Activated CD4-positive, alpha-beta T cell treated with anti-CD3 and anti-CD28 coated beads for 24 hours (primary cell): ENCODE data around the gene MAP2K5.

Experiments
- DNase-seq, 2 donors: peaks; one replicate each; pipeline ENCODE4 v3.0.0-alpha.2; 2020; ENCODE audit warnings: low read depth in 2 of 2

Gene MAP2K5

DNA sequence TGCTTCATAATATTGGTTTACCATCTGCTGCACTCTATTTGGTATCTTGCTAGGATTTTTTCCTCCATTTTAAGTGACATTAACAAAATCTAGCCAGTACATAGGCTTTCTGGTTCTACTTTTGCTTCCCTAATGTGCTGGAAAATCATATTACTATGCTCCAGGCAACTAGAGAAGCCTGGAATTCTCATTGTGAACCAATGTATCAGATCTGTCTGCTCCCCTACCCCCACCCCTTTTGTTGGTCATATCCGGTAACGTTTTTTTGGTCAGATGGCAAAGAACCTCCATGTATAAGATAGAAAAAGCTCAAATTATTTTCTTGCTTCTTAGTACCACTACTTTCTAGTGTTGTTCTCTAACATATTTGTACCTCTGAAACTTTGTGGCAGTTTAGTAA, 17.1 kb downstream of the MAP2K5 start:
- DNase-seq: no peak

DNA sequence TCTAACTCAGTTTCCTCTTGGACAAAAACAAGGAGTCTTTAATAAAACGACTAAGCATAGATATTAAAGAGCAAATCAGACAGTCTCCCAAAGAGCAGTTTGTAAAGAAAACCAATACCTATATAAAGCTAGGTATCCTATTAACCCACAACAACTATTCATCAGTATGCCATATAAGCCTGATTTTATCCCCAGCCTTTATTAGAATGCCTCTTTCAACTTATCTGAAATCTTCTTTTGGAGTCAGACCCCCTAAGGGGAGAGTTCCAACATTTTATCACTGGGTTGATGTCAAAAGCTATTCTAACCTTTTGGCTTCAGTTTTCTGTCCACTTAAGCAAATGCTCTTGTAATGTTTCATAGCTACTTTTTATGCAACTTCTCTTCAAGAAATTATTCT, 17.8 kb downstream of the MAP2K5 start:
- DNase-seq: no peak

DNA sequence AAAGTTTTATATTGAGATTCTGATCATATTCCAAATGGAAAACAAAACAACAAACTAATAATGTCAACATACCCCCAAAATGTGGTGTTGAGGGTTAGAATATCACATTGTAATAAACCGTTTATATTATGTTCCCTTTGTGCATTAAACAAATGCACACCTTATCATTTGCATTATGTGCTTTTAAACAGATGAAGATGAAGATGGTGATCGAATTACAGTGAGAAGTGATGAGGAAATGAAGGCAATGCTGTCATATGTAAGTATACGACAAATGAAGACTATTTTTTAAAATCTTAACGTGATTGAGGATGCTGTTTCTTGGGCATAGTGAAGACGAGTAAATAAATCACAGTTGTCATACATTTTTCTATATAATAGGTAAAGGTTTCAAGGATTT, 20.6 kb downstream of the MAP2K5 start:
- no peak for DNase-seq

DNA sequence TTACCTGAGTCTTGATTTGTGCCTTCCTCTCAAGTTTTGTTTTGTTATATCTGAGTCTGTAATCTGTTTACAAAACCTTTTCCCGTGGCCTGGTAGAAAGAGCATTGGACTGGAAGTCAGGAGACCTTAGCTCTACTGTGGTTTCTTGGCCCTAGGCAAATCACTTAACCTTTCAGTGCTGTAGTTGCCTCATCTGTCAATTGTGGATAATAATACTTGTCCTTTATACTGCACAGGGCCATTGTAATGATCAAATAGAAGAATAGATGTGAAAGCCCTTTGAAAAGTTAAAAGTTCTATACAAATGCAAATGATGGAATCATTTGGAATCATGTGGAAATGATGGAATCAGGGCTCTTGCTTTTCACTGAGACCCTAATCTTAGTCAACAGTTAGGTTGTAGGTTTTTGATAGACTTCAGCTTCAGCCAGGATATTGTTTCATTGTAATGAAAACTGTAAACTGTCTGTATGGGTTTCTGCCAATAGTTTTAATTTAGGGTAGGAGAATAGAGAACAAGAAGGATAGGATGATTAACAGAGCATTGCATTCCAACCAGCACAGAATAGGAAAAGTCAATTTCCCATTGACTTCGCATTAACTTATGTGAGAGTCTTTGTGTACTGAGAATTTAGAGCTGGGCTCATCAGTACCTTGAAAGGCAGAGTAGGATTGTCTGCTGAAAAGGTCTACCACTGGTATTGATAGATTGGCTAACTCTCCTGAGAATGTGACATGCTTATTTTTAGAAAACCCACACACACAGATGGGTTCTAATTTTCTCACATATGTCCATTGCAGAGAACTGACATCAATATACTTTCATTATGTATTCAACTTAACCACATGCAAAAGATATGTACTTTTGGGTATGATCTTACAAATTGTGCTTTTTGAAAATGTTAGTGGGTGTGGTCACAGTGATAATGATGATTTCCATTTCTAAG, 21.8 kb downstream of the MAP2K5 start:
- no peak for DNase-seq

DNA sequence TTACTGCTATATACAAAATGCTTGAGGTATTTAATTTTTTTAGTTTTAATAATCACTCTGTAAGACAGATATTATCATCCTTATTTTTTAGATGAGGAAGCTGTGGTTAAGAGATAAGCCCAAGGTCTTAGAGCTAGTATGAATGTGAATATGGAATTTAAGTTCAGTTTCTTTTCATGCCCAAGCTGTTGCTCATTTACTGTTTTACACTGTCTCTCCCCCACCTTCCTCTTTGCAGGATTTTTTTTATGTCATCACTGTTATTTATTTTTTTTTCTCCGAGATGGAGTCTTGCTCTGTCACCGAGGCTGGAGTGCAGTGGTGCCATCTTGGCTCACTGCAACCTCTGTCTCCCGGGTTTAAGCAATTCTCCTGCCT, 22.5 kb downstream of the MAP2K5 start:
- DNase-seq: no peak

DNA sequence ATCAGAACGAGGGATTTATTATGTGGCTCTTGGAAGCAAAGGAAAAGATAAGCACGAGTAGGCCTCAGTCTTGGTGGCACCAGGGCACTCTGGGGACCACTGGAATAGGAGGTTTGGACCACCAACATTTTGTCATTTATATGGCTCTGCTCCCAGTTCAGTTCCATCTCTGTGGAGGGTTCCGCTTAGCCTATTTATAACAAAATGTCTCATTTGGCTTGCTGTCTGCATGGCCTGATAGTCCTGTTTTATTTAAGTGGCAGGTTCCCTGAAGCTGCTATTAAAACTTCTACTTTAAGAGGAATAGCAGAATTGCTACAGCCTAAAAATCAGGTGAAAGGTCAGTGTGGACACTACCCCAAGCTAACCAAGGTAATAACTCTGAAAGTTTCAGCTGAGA, 27.2 kb downstream of the MAP2K5 start:
- no peak for DNase-seq

DNA sequence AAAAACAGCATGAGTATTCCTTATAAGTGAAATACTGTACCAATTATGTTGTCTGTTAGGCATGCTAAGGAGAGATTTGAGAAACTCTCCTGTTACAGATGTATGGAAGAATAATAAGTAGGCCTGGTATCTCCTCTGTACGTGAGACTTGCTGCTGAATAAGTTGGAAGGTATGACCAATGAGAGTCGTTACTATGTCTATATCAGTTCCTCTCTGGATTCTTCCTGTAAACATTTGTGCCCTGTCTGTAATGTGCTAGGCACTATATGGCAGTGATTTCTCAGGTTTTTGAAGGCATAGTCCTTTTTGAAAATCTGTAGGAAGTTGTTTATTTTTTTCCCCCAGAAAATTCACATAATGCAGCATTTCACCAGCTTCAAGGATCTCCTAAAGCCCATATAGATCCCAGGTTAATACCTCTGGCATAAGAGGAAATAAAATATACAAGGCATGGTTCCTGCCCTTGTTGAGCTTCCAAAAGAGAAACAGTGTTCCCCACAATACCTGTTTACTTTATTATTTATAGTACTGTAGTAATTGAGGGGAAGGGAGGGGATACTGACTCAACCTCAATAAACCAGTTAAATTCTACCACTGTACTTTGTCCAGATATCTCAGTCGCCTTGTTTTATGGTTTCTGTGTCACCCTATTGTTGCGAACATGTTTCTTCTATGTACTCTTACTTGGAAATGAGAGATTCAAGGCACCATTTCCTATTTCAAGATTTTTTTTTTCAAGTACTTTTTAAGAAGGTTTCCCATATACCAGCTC, 28.6 kb downstream of the MAP2K5 start:
- no peak for DNase-seq

DNA sequence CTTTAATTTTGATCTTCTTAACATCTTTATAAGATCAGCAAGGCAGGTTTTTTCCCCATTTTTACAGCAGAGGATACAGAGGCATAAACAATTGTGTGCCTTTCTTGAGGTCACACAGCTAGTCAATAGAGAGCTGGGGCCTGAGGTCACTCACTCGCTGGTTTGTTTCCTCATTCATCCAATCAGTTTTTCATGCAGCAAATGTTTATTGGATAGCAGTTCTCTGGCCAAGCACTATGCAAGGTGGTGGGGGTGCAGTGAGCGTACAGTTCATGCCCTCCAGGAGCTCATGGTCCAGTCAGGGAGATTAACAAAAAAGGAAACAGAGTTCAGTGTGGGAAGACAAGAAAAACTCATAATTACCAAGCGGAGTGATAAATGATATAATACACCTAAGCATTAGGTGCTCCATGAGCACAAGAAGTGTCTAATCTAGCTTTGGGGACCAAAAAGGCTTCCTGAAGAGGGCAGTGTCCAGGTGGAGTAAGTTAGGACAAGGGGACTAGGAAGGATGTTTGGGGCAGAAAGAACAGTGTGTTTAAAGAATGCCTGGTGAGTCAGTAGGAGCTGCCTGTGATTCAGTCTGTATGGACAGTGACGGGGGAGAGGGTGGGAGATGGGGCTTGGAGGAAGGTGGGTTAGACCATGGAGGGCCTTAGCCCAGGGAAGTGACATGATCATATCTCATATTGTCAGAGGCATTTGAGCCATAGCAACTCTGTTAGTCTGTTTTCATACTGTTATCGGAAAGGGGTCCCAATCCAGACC, 29.3 kb downstream of the MAP2K5 start:
- no peak for DNase-seq

DNA sequence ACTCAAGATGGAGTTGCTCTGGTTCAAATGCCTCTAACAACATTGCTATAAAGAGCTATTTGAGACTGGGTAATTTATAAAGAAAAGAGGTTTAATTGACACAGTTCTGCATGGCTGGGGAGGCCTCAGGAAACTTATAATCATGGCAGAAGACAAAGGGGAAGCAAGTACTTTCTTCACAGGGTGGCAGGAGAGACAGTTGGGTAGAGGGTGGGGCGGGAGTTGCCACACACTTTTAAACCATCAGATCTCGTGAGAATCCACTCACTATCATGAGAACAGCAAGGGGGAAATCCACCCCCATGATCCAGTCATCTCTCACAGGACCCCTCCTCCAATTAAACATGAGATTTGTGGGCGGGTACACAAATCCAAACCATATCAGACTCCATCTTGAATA, 30.7 kb downstream of the MAP2K5 start:
- DNase-seq: no peak

DNA sequence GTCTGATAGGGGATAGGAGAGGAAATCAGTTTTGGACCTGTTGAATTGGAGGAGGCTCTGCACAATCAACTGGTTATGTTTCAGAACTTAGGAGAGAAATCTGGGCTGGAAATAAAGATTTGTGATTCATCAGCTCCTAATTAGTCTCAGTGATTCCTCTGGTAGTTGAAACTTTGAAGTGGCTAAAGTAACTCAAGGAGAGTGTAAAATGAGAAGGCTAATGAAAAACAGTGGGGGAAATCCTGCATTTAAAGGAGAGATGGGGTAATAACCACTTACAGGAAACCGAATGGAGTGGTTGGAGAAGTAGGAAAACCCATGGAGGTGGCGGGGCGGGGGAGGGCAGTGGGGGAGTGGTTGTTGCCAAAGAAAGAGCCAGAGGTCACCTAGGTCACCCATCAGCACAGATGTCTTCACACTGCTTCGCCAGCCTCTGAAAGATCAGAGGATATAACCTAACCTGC, 32.6 kb downstream of the MAP2K5 start:
- no peak for DNase-seq

DNA sequence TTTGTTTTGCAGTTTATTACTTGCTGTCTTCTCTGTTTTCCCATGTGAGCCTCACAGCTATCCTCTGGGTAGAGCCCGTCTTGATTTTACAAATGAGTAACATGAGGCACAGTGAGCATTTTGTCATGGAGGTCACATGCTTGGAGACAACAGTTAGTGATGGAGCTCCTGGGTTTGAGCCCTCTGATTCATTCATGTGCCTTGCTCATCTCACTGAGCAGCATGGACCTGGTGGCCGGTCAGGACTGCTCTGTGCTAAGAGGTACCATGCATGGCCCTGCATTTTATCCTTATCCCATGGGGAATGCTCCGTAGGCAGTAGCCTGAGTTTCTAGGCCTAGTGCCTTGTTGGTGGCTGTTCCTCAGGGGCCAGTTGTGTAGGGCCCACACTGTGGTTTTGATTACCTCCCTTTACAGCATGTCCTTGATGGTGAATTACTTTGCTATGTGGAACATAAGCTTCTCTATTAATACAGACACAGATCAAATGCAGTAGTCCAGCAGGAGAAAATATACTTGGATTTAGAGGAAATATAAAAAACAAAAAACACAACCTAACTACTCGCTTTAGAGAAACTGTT, 35.6 kb downstream of the MAP2K5 start:
- no peak for DNase-seq

DNA sequence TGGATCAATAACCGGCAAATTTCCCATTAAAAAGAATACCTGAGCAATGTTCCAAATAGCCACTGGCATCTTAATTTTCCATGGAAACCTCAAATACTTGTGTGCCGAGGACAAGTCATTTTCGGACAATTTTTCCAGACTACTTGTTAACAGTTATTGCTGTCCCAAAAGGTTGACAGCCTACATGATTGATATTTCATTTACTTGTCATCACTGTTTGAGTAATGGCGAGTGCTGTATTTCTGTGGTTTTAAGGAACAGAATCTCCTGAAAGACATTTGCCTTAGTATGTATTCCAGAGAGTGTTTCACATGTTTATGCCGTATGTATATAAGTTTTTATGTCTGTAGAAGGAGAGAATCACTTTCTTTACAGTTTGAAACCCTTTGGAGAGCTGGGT, 36.7 kb downstream of the MAP2K5 start:
- DNase-seq: no peak

DNA sequence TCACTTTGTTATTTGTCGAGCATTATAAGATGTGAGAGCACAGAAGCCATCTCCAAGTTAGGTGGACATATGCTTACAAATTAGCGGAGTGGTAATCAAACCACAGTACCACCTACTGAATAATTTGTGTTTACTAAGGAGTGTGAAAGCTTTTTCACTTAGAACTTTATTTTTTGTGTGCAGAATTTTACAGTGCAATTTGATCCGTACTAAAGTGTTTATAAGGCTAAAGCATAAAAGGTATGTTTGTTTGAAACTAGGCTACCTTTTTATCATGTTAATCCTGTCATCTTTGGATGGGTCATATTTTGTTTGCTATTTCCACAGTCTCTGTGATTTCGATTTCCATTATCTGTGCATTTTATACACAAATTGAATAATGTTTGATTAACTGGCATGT, 37.5 kb downstream of the MAP2K5 start:
- DNase-seq: no peak

DNA sequence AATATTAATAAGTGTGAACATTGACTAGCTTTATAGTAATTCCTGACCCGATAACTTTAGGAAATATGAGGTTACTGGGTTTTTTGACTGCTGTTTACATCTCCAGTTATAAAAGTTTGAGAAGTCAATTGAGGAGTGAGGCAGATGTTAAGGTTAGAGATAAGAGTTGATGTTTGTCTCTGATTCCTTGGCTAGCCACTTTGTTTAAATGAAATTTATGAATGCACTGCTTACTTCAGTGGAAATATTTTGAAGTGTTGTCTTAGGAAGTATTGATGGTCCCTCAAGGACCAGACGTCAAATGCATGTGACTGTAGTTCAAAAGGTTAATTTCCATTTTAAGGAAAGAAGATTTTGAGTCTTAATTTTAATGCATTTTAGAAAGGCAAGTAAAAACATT, 41.7 kb downstream of the MAP2K5 start:
- DNase-seq: no peak

DNA sequence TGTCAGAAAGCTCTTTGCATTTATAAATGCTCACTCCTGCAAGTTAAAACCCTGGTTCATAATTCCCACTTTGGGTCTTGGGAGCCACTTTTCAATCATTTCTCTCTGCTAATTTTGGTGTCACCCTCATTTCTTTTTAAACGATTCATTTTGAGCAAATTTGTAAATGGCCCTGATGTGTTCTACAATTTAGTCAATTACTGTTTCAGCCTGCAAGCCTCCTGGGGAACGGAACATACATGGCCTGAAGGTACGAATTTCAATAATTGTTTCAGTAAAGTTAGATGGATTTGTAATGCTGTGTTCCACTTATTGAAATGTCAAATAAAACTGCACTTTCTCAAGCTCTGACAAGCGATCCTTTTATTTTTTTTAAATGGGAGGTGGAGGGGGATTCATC, 43.2 kb downstream of the MAP2K5 start:
- no peak for DNase-seq

DNA sequence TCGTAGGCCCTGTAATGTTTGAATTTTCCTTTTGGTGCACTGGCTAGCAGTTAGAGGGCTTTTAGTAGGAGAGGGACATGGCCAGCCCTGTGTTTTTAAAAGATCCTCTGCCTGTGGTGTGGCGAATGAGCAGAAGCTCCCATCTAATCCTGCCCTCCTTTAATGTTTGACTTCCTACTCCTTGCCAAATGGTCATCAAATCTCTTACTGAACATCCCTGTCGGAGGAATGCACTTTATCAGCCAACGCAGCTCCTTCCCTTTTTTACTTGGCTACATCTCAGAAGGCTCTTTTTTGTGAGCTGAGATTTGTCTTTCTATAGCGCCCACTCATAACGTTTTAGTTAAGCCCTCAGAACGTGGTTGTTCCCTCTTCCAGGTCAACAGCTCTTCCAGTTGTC, 44.8 kb downstream of the MAP2K5 start:
- no peak for DNase-seq

DNA sequence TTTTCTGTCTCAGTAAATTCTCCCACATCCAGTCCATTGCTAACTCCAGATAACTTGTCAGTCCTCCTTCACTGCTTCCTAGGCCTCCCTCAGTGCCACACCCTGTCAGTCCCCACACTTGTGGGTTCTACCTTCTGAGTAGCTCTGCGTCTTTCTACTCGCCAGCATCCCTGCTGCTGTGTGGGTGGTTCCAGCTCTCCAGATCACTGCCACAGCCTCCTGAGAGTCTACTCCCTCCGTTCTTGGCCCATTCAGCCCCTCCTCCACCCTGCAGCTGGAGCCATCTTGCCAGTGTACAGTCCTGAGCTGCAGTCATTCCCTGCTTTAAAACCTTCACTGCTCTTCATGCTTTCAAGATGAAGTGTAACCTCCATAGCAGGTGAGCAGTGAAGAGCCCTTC, 45.3 kb downstream of the MAP2K5 start:
- no peak for DNase-seq

DNA sequence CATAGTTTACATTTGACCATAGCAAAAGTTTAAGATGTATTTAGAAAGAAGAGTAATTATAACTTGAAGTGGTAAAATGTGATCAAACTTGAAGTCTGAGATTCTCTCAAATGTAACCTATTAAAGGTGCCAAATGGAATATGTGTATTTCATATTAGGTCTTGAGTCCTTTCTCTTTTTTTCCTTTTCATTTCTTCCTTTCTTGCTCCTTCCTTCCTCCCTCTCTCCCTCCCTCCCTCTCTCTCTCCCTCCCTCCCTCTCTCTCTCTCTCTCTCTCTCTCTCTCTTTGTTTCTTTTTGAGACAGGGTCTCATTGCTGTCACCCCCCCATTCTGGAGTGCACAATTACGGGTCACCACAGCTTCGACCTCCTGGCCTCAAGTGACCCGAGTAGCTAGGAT, 47.7 kb downstream of the MAP2K5 start:
- DNase-seq: no peak

DNA sequence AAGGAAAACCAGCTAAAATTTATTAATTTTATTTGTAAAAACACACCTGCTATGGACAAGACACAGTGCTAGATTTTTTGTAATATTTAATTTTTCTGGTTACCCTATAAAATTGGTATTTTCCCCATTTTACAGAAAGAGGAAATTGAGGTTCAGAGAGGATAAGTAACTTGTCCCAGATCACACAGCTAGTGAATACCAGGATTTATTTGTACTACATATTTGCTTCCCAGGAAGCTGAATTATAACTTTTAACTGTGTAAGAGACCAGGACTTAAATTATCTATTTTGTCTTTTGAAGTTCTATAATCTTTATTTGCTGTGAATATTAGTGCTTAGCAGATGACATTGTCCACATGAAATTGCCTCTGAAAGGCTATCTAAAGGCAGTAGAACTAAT, 49.7 kb downstream of the MAP2K5 start:
- DNase-seq: no peak

DNA sequence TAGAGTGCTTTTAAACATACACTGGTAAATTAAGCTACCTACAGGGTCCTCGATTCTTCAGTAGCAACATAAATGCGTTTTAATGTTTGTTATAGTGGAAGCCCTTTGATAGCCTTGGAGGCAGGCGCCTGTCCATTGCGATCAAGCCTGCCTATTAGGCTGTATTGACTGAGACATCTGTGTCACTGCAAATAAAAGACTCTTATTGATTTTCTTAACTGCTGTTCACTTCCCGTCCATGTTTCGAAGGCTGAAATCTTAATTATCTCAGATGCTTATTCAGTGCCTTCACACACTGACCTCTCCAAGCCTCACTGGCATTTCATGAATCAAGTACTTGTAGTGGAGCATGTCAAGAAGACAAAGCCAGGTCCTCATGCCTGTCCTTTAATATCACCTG, 51.1 kb downstream of the MAP2K5 start:
- no peak for DNase-seq

DNA sequence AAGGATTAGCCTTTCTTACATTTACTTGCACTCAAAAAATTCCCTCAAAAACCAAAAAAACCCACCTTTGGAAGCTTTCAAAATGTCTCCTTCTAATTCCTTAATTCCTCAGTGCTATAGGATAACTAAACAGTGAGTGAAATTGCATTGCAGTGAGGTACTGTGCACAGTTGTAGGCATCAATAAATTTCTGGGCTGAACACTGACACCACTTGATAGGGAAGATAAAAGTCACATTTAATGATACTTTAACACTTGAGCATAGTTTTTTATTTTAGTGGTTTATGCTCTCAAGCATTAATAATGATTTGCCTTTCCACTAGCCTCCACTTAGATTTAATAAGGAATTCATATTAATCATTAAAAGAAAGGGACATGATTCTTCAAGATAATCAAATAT, 52.3 kb downstream of the MAP2K5 start:
- DNase-seq: no peak

DNA sequence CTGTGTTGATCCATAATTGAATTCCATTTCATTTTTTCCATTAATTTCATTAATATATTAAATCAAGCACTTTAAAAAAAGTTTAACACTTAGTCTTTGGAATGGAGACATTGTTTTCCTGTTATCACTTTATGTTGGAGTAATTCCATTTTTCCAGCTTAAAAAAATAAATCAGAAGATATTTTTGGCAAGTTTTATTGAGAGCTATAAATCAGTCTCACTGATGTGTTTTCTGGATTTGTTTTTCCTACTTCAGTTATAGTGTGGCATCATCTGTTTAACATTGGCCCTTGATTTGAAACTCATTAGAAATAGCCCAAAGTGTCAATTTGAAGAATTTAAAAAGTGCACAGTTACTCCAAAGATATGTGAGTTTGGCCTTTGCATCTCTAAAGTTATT, 53.1 kb downstream of the MAP2K5 start:
- no peak for DNase-seq
